OCI-LY1 (cell line): ENCODE measurements around the gene SNRNP48.

Experiments used
- H2AFZ ChIP-seq: fragments of 200-600 bp; sonication (generic), shearing (Covaris generic); 2 replicates; pipeline ENCODE4 v1.6.0; 2014; ENCODE audit warnings: antibody characterized with exemption, mild to moderate bottlenecking, low read length
- H3F3A ChIP-seq: fragments of 200-600 bp; sonication (generic), shearing (Covaris generic); 2 replicates; pipeline ENCODE4 v1.6.0; 2014; ENCODE audit warnings: mild to moderate bottlenecking, antibody characterized with exemption, low read length, moderate library complexity; ENCODE audit not compliant: insufficient read depth
- H3K27ac ChIP-seq: fragments of 200-600 bp; sonication (generic); 2 replicates; pipeline ENCODE4 v1.5.1; 2014; ENCODE audit warnings: low read length, mixed run types, mild to moderate bottlenecking, low read depth; ENCODE audit not compliant: poor library complexity, severe bottlenecking
- H3K27me3 ChIP-seq: fragments of 200-600 bp; sonication (generic); 2 replicates; pipeline ENCODE4 v1.6.0; 2014; ENCODE audit warnings: antibody characterized with exemption, mild to moderate bottlenecking, low read length, moderate library complexity; ENCODE audit not compliant: insufficient read depth
- H3K36me3 ChIP-seq: fragments of 200-600 bp; sonication (generic); 2 replicates; pipeline ENCODE4 v1.6.1; 2014; ENCODE audit warnings: mild to moderate bottlenecking, antibody characterized with exemption, low read length, moderate library complexity, mixed read lengths; ENCODE audit not compliant: insufficient read depth
- H3K4me1 ChIP-seq: fragments of 200-600 bp; sonication (generic); 2 replicates; pipeline ENCODE4 v1.5.1; 2014; ENCODE audit warnings: mild to moderate bottlenecking, low read length, moderate library complexity; ENCODE audit not compliant: insufficient read depth, severe bottlenecking
- H3K4me2 ChIP-seq: fragments of 200-600 bp; sonication (generic), shearing (Covaris generic); 2 replicates; pipeline ENCODE4 v1.6.1; 2014; ENCODE audit warnings: low read length
- H3K4me3 ChIP-seq: fragments of 200-600 bp; sonication (generic); 2 replicates; pipeline ENCODE4 v1.5.1; 2014; ENCODE audit warnings: low read length, low read depth, mild to moderate bottlenecking, mixed read lengths; ENCODE audit not compliant: poor library complexity, severe bottlenecking
- H3K79me2 ChIP-seq: fragments of 200-600 bp; shearing (Covaris generic); 2 replicates; pipeline ENCODE4 v1.6.1; 2016; ENCODE audit warnings: mixed run types, low read length, mixed read lengths; ENCODE audit not compliant: insufficient read depth
- H3K9ac ChIP-seq: fragments of 200-600 bp; sonication (generic), shearing (Covaris generic); 2 replicates; pipeline ENCODE4 v1.6.1; 2014; ENCODE audit warnings: mild to moderate bottlenecking, low read length, mixed read lengths
- H3K9me2 ChIP-seq: fragments of 200-600 bp; sonication (generic), shearing (Covaris generic); 2 replicates; pipeline ENCODE4 v1.6.1; 2014; ENCODE audit warnings: low read depth, mild to moderate bottlenecking, low read length, mixed read lengths
- H3K9me3 ChIP-seq: fragments of 200-600 bp; shearing (Covaris generic); 2 replicates; pipeline ENCODE4 v1.6.1; 2014; ENCODE audit warnings: low read length, mixed read lengths
- H4K20me1 ChIP-seq: fragments of 200-600 bp; sonication (generic), shearing (Covaris generic); 2 replicates; pipeline ENCODE4 v1.6.0; 2016; ENCODE audit warnings: mild to moderate bottlenecking, low read length; ENCODE audit not compliant: insufficient read depth
- EZH2 ChIP-seq: fragments of 200-600 bp; sonication (generic), shearing (Covaris generic); IDR thresholded peaks from 2 replicates; pipeline ENCODE4 v1.8.0; 2017; ENCODE audit warnings: borderline replicate concordance, mixed run types, mild to moderate bottlenecking, antibody characterized with exemption, low read length, moderate library complexity, mixed read lengths
- TF ChIP-seq, protein P1 (sequence below): fragments of 200-600 bp; sonication (generic), shearing (Covaris generic); IDR thresholded peaks from 2 replicates; pipeline ENCODE4 v1.5.1; 2017; ENCODE audit warnings: mild to moderate bottlenecking, antibody characterized with exemption, low read length, moderate library complexity, mixed read lengths

The SNRNP48 gene

GRCh38 chr6:7656355-7656754 lies 66.4 kb downstream of the SNRNP48 start:
- Histone ChIP-seq H3K9me2 (no peaks in the 10 kb centered on the region), H3F3A (no peaks in the 10 kb centered on the region), H3K4me3 (no peak overlapping the region), H3K27me3 (peaks cover 6% of the 10 kb centered on the region), H3K36me3 (no peaks in the 10 kb centered on the region), H3K9me3 (no peaks in the 10 kb centered on the region), H3K27ac (no peak overlapping the region), H3K4me2 (no peak overlapping the region), H3K9ac (no peak overlapping the region), H2AFZ (no peak overlapping the region), H3K79me2 (no peaks in the 10 kb centered on the region), H3K4me1 (no peaks in the 10 kb centered on the region), H4K20me1 (no peaks in the 10 kb centered on the region)
- TF ChIP-seq, protein P1, sequence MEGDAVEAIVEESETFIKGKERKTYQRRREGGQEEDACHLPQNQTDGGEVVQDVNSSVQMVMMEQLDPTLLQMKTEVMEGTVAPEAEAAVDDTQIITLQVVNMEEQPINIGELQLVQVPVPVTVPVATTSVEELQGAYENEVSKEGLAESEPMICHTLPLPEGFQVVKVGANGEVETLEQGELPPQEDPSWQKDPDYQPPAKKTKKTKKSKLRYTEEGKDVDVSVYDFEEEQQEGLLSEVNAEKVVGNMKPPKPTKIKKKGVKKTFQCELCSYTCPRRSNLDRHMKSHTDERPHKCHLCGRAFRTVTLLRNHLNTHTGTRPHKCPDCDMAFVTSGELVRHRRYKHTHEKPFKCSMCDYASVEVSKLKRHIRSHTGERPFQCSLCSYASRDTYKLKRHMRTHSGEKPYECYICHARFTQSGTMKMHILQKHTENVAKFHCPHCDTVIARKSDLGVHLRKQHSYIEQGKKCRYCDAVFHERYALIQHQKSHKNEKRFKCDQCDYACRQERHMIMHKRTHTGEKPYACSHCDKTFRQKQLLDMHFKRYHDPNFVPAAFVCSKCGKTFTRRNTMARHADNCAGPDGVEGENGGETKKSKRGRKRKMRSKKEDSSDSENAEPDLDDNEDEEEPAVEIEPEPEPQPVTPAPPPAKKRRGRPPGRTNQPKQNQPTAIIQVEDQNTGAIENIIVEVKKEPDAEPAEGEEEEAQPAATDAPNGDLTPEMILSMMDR: no peak
- no peak for TF ChIP-seq EZH2

- Histone ChIP-seq H3K4me3 (no peak overlapping the region), H3K27me3 (peaks cover 4% of the 10 kb centered on the region; the same call in 1 of the 2 replicates), H4K20me1 (no peaks in the 10 kb centered on the region), H2AFZ (no peak overlapping the region), H3K4me2 (no peak overlapping the region), H3K27ac (no peak overlapping the region), H3K9me2 (no peaks in the 10 kb centered on the region), H3K36me3 (no peaks in the 10 kb centered on the region), H3K9ac (no peak overlapping the region), H3K4me1 (no peaks in the 10 kb centered on the region), H3F3A (no peaks in the 10 kb centered on the region), H3K79me2 (no peaks in the 10 kb centered on the region), H3K9me3 (no peaks in the 10 kb centered on the region)
- TF ChIP-seq EZH2: no peak
- TF ChIP-seq, protein P1: no peak
Observed at GRCh38 chr6:7658543-7658942, 68.5 kb downstream of the SNRNP48 start.

DNA sequence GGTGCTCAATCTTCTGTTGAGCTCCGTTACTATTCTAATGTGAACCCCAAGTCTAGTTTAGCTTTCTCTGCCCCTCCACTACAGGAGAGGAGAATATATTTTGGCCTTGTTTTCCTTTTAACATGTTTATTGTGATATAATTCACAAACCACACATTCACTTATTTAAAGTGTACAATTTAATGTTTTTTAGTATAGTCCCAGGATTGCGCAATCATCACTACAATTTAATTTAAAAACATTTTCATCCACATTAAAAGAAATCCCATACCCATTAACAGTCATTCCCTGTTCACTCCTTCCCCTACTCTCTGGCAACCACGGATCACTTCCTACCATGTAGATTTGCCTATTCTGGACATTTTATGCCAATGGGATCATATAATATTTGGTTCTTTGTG lies 71.4 kb downstream of the SNRNP48 start:
- no peaks in the 10 kb centered on the region for H3F3A ChIP-seq
- H3K79me2 ChIP-seq: no peaks in the 10 kb centered on the region
- no peak overlapping the region for H3K9ac ChIP-seq
- H3K4me1 ChIP-seq: no peaks in the 10 kb centered on the region
- H3K27me3 ChIP-seq: no peaks in the 10 kb centered on the region
- no peaks in the 10 kb centered on the region for H3K9me2 ChIP-seq
- TF ChIP-seq, protein P1: no peak
- no peak for TF ChIP-seq EZH2
- no peaks in the 10 kb centered on the region for H3K9me3 ChIP-seq
- no peaks in the 10 kb centered on the region for H3K36me3 ChIP-seq
- no peak overlapping the region for H3K4me3 ChIP-seq
- H3K27ac ChIP-seq: no peak overlapping the region
- H2AFZ ChIP-seq: no peak overlapping the region
- H4K20me1 ChIP-seq: no peaks in the 10 kb centered on the region
- no peak overlapping the region for H3K4me2 ChIP-seq
